Suprapubic skin (tissue), 4 donors: ENCODE results near the gene POLR1H.

Experiments
- EP300 ChIP-seq: sonication (generic); formaldehyde crosslinking; IDR thresholded peaks from one replicate; pipeline ENCODE4 v1.6.1; 2017; ENCODE audit warnings: antibody characterized with exemption
- POLR2A ChIP-seq, 2 donors: fragments of 450-650 bp; IDR thresholded peaks; one replicate each; pipeline ENCODE4 v1.6.1; 2017; ENCODE audit warnings: antibody characterized with exemption in 2 of 2, mild to moderate bottlenecking in 2 of 2, moderate library complexity in 2 of 2
- POLR2AphosphoS5 ChIP-seq, 3 donors: sonication (generic); formaldehyde crosslinking; IDR thresholded peaks; one replicate each; pipeline ENCODE4 v1.6.1; 2017; ENCODE audit warnings: antibody characterized with exemption in 3 of 3

- TF ChIP-seq POLR2AphosphoS5 (IDR thresholded peaks at IDR 0.05) (no peak), EP300 (no peak), POLR2A (IDR thresholded peaks at IDR 0.05) (no peak)
Observed at GRCh38 chr6:30020626-30021025, 40.4 kb upstream of the POLR1H start.
